Measurements from ENCODE around the gene SNX27.
"Not testable (repeated sequence)": the region's sequence is repeated elsewhere in the genome, so short reads cannot be mapped to it uniquely, and the experiment has no call there.

The SNX27 gene

DNA sequence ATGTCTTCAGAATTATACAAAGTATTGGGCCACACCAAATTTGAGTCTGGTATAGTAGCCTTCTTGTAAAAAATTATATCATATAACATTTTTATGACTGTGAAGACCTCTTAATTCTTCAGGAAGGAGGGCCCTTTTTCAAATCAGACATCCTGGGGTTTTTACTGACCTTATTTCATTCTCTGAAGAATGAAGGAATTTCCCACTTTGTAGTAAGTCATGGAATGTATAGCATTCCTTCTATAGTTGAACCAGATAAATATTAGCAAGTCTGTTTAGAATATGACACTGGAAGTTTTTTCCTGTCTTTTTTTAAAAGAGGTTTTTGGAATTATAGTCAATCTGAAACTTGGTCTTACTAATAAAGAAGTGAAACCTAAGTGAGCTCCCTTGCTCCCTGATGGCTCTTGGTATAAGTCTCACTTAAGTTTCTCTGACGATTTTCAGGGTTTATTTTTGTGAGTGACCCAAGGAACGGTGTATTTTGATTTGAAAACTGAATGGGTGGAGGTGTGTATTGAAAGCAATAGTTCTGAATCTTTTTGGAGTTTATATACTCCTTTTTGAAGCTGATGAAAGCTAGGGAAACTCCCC, 23.7 kb downstream of the SNX27 start:
- TF ChIP-seq, protein P1, sequence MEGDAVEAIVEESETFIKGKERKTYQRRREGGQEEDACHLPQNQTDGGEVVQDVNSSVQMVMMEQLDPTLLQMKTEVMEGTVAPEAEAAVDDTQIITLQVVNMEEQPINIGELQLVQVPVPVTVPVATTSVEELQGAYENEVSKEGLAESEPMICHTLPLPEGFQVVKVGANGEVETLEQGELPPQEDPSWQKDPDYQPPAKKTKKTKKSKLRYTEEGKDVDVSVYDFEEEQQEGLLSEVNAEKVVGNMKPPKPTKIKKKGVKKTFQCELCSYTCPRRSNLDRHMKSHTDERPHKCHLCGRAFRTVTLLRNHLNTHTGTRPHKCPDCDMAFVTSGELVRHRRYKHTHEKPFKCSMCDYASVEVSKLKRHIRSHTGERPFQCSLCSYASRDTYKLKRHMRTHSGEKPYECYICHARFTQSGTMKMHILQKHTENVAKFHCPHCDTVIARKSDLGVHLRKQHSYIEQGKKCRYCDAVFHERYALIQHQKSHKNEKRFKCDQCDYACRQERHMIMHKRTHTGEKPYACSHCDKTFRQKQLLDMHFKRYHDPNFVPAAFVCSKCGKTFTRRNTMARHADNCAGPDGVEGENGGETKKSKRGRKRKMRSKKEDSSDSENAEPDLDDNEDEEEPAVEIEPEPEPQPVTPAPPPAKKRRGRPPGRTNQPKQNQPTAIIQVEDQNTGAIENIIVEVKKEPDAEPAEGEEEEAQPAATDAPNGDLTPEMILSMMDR (IDR thresholded peaks at IDR 0.05; ENCODE audit: low read length, missing control alignments) = no peak
- no peak overlapping the region for H3K4me3 ChIP-seq (replicated peaks; ENCODE audit: low read depth, low read length)

GRCh38 chr1:151638074-151638775, 26.4 kb downstream of the SNX27 start:
- no peak for DNase-seq (ENCODE audit: low read depth)
- no peak overlapping the region for H3K4me3 ChIP-seq (replicated peaks; ENCODE audit: low read depth, low read length)
- TF ChIP-seq, protein P1 (IDR thresholded peaks at IDR 0.05; ENCODE audit: low read length, missing control alignments) = no peak

More for the DNA sequence above, 23.7 kb downstream of the SNX27 start:
- no peak for DNase-seq (ENCODE audit: low read depth)

GRCh38 chr1:151638812-151639211, 27.0 kb downstream of the SNX27 start:
- no peak for DNase-seq (ENCODE audit: low read depth)
- H3K4me3 ChIP-seq (replicated peaks; ENCODE audit: low read depth, low read length) = no peak overlapping the region
- TF ChIP-seq, protein P1 (IDR thresholded peaks at IDR 0.05; ENCODE audit: low read length, missing control alignments) = no peak

DNA sequence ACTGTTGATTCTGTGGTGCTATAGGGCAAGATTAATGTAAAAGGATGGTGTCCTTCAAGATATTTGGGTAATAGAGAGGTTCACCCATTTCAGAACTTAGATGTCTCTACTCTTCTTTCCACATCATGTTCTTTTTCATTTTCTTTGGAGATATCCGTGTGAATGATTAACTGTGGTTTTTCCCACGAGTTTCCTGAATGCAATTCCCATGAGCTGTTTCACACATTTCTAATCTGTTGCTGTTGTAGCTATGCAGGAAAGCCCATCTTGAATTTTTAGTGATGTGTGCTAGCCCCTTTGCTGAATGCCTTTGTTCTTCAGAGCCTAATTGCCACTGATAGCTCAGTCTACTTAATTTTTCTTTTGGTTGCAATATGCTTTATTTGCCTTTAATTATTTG, 27.6 kb downstream of the SNX27 start:
- TF ChIP-seq, protein P1 (IDR thresholded peaks at IDR 0.05; ENCODE audit: low read length, missing control alignments) = no peak
- H3K4me3 ChIP-seq (replicated peaks; ENCODE audit: low read depth, low read length) = no peak overlapping the region
- DNase-seq (ENCODE audit: low read depth) = peak; percentile 70

GRCh38 chr1:151641229-151641628, 29.4 kb downstream of the SNX27 start:
- no peak overlapping the region for H3K4me3 ChIP-seq (replicated peaks; ENCODE audit: low read depth, low read length)
- TF ChIP-seq, protein P1 (IDR thresholded peaks at IDR 0.05; ENCODE audit: low read length, missing control alignments) = no peak
- DNase-seq (ENCODE audit: low read depth) = no peak

- not testable (repeated sequence) for H3K4me3 ChIP-seq (replicated peaks; ENCODE audit: low read depth, low read length); DNase-seq (ENCODE audit: low read depth)
Observed at GRCh38 chr1:151643085-151643484, 31.2 kb downstream of the SNX27 start.

GRCh38 chr1:151644001-151644400, 32.2 kb downstream of the SNX27 start:
- no peak for DNase-seq (ENCODE audit: low read depth)
- TF ChIP-seq, protein P1 (IDR thresholded peaks at IDR 0.05; ENCODE audit: low read length, missing control alignments) = no peak
- H3K4me3 ChIP-seq (replicated peaks; ENCODE audit: low read depth, low read length) = no peak overlapping the region
